Measurements from ENCODE around the gene RSPRY1.
"Not testable (repeated sequence)": the region's sequence is repeated elsewhere in the genome, so short reads cannot be mapped to it uniquely, and the experiment has no call there.

The RSPRY1 gene

GRCh38 chr16:57270221-57271062 lies 84.3 kb downstream of the RSPRY1 start:
- H3K9me3 Mint-ChIP-seq: no peaks in the 10 kb centered on the region
- H3K4me3 Mint-ChIP-seq: no peak overlapping the region
- H3K36me3 Mint-ChIP-seq (ENCODE audit: low read depth): no peaks in the 10 kb centered on the region
- H3K4me1 Mint-ChIP-seq: no peaks in the 10 kb centered on the region
- TF ChIP-seq CTCF (IDR thresholded peaks at IDR 0.05; ENCODE audit: unreplicated experiment in 3 of 3): no peak
- peaks cover 14% of the 10 kb centered on the region for H3K27me3 Mint-ChIP-seq (ENCODE audit: low read depth)
- H3K27ac Mint-ChIP-seq: no peak overlapping the region

- H3K4me1 Mint-ChIP-seq: no peaks in the 10 kb centered on the region
- TF ChIP-seq CTCF (IDR thresholded peaks at IDR 0.05; ENCODE audit: unreplicated experiment in 3 of 3): no peak
- H3K27me3 Mint-ChIP-seq (ENCODE audit: low read depth): peaks cover 14% of the 10 kb centered on the region
- no peaks in the 10 kb centered on the region for H3K36me3 Mint-ChIP-seq (ENCODE audit: low read depth)
- H3K9me3 Mint-ChIP-seq: no peaks in the 10 kb centered on the region
- H3K4me3 Mint-ChIP-seq: no peak overlapping the region
- no peak overlapping the region for H3K27ac Mint-ChIP-seq
Measured at GRCh38 chr16:57271063-57271345, 84.9 kb downstream of the RSPRY1 start.

DNA sequence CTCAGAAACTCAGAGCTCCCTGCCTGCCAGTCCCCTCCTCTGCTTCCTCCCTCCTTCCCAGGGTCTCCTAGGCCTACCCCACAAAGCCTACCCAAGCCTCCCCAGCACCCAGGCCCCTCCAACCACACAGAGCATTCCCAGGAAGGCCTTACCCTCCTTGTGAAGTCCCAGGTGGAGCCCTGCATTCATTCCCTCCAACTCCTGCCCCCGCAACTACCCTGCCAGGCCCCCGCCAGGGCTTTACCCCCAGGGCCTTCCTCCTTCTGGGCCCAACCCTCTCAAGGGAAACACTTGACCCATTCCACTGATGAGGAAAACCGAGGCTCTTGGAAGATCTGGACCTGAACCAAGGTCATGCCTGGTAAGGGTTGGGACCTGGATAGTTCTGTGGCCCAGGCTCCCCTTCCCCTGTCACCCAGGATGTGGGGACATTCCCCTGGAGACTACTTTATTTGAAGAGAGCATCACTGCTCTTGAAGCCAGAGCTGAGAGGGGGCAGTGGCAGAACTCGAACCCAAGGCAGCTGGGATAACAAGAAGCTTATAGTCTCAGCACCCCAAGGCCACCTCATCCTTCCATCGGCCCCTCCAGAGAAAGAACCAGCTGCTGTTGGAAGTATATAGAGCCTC lies 85.9 kb downstream of the RSPRY1 start:
- Mint-ChIP-seq H3K4me1 (no peaks in the 10 kb centered on the region), H3K27me3 (ENCODE audit: low read depth) (peaks cover 6% of the 10 kb centered on the region), H3K9me3 (no peaks in the 10 kb centered on the region), H3K4me3 (no peak overlapping the region), H3K36me3 (ENCODE audit: low read depth) (no peaks in the 10 kb centered on the region), H3K27ac (no peak overlapping the region)
- TF ChIP-seq CTCF (IDR thresholded peaks at IDR 0.05; ENCODE audit: unreplicated experiment in 3 of 3): no peak

GRCh38 chr16:57273359-57273758 lies 87.2 kb downstream of the RSPRY1 start:
- TF ChIP-seq CTCF (IDR thresholded peaks at IDR 0.05; ENCODE audit: unreplicated experiment in 3 of 3): no peak
- no peaks in the 10 kb centered on the region for H3K4me1 Mint-ChIP-seq
- H3K27ac Mint-ChIP-seq: no peak overlapping the region
- no peak overlapping the region for H3K4me3 Mint-ChIP-seq
- peaks cover 9% of the 10 kb centered on the region for H3K27me3 Mint-ChIP-seq (ENCODE audit: low read depth)
- no peaks in the 10 kb centered on the region for H3K9me3 Mint-ChIP-seq
- no peaks in the 10 kb centered on the region for H3K36me3 Mint-ChIP-seq (ENCODE audit: low read depth)

DNA sequence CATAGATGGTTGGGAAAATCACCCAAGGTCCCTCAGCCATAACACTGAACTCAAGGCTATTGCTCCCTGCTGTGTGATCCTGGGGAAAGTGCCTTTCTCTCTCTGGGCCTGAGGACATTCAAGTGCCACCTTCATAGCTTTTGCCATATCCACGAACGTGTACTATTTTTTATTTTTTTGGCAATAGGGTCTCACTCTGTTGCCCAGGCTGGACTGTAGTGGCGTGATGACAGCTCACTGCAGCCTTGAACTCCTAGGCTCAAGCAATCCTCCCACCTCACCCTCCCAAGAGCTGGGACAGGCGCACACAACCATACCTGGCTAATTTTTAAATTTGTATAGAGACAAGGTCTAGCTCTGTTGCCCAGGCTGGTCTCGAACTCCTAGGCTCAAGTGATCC lies 87.7 kb downstream of the RSPRY1 start:
- Mint-ChIP-seq H3K4me1 (no peaks in the 10 kb centered on the region), H3K27me3 (ENCODE audit: low read depth) (peaks cover 9% of the 10 kb centered on the region), H3K4me3 (no peak overlapping the region), H3K27ac (no peak overlapping the region), H3K9me3 (no peaks in the 10 kb centered on the region), H3K36me3 (ENCODE audit: low read depth) (no peaks in the 10 kb centered on the region)
- no peak for TF ChIP-seq CTCF (IDR thresholded peaks at IDR 0.05; ENCODE audit: unreplicated experiment in 3 of 3)

- H3K4me1 Mint-ChIP-seq; H3K9me3 Mint-ChIP-seq; H3K27ac Mint-ChIP-seq; H3K36me3 Mint-ChIP-seq (ENCODE audit: low read depth); H3K4me3 Mint-ChIP-seq: not testable (repeated sequence)
- H3K27me3 Mint-ChIP-seq (ENCODE audit: low read depth): peaks cover 19% of the 10 kb centered on the region
Measured at GRCh38 chr16:57275946-57276345, 89.8 kb downstream of the RSPRY1 start.
